KBM-7 (cell line): ENCODE measurements around the gene GDF7.

ENCODE experiments used
- DNase-seq: peaks from one replicate; pipeline ENCODE4 v3.0.0-alpha.2; 2015
- in situ Hi-C: fragments of 300-500 bp; cut with MboI; formaldehyde crosslinking; loops from 2 replicates; pipeline ENCODE4 v1.14.3; 2020; ENCODE audit warnings: low sequenced_read_pairs, low pct_unique_long_range_greater_than_20kb, mixed read lengths

Gene GDF7

DNA sequence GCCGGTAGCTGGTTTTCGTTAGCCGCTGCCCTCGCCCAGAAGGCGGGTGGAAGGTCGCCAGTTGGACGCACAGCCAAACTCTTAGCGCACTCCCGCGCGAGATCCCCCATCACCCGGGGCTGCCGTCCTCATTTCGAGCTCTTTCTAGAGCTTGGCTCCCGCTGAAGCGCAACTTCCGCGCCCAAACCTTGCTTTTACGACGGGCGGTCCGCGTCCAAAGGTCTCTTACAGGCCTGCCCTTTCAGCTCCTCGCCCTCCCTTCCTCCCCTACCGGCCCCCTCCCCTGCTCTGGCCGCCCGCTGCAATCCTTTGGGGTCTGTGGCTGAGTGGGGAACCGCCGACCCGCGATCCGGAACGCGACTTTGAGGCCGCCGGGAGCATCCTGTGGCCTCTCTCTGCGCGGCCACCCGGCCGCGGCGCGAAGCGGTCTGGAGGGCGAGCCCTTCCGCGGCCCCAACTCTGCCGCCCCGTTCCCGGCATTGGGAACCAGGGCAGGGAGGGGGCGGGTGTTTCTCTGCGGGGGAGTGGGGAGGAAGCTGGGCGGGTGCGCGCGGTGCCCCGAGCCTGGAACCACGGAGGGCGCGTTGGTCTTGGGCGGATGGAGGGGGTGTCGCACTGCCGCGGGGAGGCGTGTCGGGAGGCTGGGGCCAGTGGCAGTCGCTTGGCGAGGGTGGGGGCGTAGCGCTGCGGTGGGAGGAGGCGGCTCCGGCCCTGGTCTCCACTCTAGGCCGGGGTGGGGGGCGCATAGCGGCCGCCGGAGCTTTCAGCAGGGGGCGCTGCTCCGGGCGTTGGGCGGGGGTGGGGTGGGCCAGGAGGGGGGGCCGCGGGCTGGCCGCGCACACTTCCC lies at the start of gene GDF7:
GDF7 (plus strand) TSS at position 841 of the 847 bp plus-strand sequence. CDS start 96 bp downstream, outside the sequence.
- peak; percentile 74 for DNase-seq
- in situ Hi-C loops = loop anchor here (10.0 kb wide), 1 partner anchor 298 kb away; no protein-coding TSS in a partner anchor

- in situ Hi-C loops = no loop called here
Measured at GRCh38 chr2:20617892-20618467, 49.0 kb upstream of the GDF7 start.

DNA sequence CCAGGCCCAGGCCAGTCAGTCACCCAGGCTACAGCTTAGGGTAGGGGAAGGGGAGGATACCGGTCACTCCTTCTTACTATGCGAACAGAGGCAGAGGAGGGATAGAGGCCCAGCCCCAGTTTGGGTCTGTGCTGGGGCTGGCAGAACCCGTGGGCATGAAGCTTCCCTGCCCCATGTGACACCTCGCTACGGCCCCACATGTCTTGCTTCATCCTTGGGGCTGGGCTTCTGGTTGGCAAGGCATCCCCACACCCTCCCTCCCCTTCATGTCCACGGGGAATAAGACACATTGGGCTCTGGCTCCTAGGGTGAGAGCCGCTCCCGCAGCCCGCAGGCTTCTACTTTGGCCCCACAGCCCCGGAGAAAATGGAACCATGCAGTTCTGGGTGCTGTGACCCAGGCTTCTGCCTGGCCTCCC lies 48.5 kb upstream of the GDF7 start:
- in situ Hi-C loops = no loop called here
- no peak for DNase-seq

More at GRCh38 chr2:20617892-20618467, 49.0 kb upstream of the GDF7 start:
- DNase-seq = no peak

- no peak for DNase-seq
- in situ Hi-C loops = no loop called here
Measured at GRCh38 chr2:20618886-20619521, 47.9 kb upstream of the GDF7 start.

GRCh38 chr2:20619624-20620024 lies 47.3 kb upstream of the GDF7 start:
- in situ Hi-C loops = no loop called here
- no peak for DNase-seq

DNA sequence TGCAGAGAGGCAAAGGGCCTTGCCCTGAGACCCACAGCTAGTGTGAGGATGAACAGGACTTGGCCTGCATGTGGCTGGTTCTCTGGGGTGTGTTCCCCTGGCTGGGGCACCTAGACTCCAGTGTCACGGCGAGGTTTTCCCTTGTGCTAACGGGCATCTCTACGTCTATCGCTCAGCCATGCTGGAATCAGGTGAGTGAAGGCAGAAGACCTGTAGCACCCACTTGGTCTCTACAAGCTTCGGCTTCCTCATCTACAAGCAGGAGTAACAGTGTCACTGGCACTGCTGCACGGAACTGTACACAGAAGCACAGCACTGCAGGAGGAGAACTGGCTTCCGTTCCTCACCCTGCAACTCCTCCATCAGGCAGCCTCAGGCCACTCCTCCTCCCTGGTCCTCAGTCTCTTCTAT lies 46.7 kb upstream of the GDF7 start:
- in situ Hi-C loops = no loop called here
- no peak for DNase-seq

- in situ Hi-C loops = no loop called here
Measured at GRCh38 chr2:20620696-20621365, 46.1 kb upstream of the GDF7 start.

DNA sequence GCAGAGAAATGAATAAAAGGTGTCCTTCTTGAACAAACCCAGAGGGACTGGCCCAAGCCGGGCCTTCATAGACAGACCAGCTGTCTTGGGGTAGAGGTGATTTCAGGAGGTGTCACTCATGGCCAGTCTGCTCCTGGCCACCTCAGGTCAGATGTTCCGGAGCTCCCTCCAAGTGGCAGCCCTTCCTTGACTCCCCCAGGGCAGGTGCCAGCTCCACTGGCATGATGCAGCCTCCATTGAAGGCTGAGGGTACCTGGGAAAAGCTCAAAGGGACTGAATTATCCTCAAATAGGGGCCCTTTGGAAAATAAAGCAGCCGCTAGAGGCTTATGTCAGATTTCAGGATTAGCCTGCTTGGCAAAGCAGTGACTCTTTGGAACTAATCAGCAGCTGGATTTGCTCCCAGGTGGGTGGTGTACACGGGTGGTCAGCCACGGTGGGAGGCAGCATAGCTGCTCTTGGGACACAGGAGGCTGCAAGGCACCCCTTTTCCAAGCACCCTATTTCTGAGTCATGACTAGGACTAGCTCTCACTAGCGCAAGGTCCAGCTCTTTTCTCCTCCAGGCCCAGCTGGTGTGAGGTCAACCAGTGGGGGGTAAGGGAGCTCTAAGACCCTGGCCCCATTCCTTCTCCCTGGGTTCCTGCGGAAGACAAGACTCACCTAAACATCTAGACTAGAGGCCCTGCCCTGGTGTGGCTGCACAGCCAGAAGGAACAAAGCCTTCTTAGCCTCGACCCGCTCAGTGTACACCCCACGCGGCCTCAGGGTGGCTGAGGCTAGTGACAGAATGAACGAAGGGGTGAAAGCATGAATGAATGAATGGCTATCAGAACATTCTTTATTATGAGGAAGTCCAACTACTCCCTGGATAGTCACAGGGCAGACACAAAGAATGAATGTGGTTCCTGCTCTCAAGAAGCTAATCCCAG lies 45.3 kb upstream of the GDF7 start:
- DNase-seq = no peak
- in situ Hi-C loops = no loop called here

More at GRCh38 chr2:20620696-20621365, 46.1 kb upstream of the GDF7 start:
- DNase-seq = no peak

- in situ Hi-C loops = no loop called here
- DNase-seq = no peak
Measured at GRCh38 chr2:20622296-20622686, 44.7 kb upstream of the GDF7 start.

DNA sequence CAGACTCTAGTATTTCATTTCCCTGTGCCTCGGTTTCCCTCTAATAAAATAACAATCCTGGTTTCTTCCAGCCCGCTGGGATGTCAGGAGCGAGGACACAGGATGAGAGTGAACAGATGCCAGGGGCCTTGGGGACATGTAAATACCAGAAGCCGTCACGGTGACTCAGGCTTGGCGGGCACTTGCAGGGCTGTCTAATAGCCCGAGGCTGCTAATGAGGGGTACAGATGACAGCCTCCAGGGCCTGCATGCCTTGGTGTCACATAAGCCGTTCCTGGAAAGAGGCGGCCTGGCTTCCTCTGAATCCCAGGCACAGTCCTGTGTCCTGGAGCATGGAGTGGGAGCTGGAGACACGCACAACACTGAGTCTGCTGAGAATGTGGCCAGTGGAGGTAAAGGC lies 44.2 kb upstream of the GDF7 start:
- in situ Hi-C loops = no loop called here
- DNase-seq = no peak

- in situ Hi-C loops = no loop called here
- DNase-seq = no peak
Measured at GRCh38 chr2:20623241-20623640, 43.7 kb upstream of the GDF7 start.

- in situ Hi-C loops = no loop called here
- no peak for DNase-seq
Measured at GRCh38 chr2:20623741-20624155, 43.2 kb upstream of the GDF7 start.

GRCh38 chr2:20624156-20624883 lies 42.6 kb upstream of the GDF7 start:
- DNase-seq = no peak
- in situ Hi-C loops = no loop called here

DNA sequence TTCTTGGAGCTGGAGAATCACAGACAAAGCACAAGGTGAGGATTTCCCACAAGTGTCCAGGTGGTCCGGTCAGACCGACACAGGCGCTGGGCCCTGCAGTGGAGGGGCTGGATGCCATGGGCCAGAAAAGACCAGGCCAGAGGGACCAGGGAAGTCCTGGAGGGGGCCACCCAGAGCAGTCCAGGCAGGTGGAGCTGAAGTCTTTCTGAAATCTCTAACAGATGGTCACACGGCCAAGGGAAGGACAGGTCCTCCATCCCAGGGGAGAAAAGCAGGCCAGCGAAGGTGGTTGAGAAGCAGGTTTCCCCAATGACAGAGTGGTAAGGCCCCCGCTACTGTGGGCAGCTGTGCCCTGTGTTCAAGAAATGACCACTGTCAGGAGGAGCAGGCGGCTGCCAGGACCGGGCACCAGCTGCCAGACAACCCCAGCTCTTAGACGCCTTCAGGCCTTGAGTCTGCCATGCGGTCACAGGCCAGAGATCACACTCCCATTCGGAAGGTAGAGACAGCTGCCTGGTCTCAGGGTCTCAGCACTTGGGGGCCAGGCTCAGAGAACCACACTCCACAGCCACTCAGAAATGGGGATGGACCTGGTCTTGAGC lies 42.0 kb upstream of the GDF7 start:
- no peak for DNase-seq
- in situ Hi-C loops = loop anchor here (25.0 kb wide), 1 partner anchor 513 kb away; no protein-coding TSS in a partner anchor

DNA sequence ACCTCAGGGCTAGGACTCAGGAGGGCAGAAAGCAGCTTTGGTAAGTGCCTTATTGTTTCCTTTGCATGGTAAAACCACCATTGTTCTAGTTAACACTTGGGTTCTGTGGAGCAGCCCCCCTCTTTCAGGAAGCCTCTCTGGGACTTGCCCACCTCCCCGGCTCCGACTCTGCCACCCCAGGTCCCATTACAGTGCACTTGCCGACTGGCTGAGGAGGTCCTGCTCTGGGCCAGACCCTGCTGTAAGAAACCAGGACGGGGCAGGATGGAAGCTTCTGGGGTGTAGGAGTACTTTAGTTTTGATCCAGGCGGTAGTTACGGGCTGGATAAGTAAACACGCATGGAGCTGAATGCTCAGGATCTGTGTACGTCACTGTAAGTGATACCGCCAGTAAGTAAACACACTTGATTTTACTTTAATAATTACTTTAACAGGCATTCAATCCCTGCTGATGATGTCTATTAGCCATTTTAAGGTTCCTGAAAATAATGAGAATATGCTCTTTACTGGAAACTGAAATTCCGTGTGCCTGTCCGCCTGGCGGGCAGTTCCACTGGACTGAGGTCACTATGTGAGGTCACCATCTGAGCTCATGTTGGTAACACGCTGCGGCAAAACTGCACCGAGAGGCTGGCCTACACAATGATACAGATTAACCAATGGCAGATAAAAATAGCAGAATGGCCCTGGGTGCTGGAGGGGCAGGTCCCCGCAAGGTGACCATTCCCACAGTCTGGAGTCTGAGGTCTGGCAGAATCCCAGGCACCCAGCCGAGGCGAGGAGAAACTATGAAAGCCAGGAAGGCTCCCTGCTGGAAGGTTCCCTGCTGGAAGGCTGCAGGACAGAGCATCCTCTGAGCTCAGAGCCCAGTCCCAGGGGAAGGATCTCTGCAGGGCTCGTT lies 41.2 kb upstream of the GDF7 start:
- in situ Hi-C loops = loop anchor here (25.0 kb wide), 1 partner anchor 513 kb away; no protein-coding TSS in a partner anchor
- no peak for DNase-seq

DNA sequence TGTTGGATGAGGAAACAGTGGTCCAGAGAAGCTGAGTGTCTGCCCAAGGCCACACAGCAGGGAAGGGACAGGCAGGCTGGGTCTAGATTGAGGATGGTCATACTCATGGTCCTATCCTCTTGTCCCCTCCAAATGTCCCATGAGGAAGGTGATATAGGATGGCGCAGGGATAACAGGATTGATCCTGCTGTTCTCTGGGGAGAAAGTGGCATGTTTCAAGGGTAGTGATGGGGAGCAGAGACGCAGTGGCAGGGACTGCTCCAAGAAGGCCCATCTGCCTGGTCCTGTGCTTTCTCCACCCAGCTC lies 40.6 kb upstream of the GDF7 start:
- no peak for DNase-seq
- in situ Hi-C loops = loop anchor here (25.0 kb wide), 1 partner anchor 514 kb away; no protein-coding TSS in a partner anchor
